HG02938 (cell line): ENCODE measurements around the gene ZIC2.

ENCODE experiments used
- ATAC-seq: cut with Tn5 transposase; IDR thresholded peaks from one replicate; pipeline ENCODE4 v1.9.1; 2021; ENCODE audit warnings: mild to moderate bottlenecking, moderate library complexity; ENCODE audit not compliant: unreplicated experiment

Gene ZIC2

GRCh38 chr13:99959540-99960230, 21.9 kb upstream of the ZIC2 start:
- no peak for ATAC-seq

- ATAC-seq = no peak
These were observed 20.8 kb upstream of the ZIC2 start for GRCh38 chr13:99960663-99961311.

GRCh38 chr13:99961636-99962035, 19.9 kb upstream of the ZIC2 start:
- ATAC-seq = no peak

GRCh38 chr13:99962242-99962641, 19.3 kb upstream of the ZIC2 start:
- no peak for ATAC-seq

- no peak for ATAC-seq
These were observed 17.7 kb upstream of the ZIC2 start for GRCh38 chr13:99963816-99964339.

- ATAC-seq = no peak
These were observed 16.1 kb upstream of the ZIC2 start for GRCh38 chr13:99965329-99966000.

GRCh38 chr13:99966064-99966805, 15.3 kb upstream of the ZIC2 start:
- ATAC-seq = no peak

GRCh38 chr13:99967498-99967868, 14.1 kb upstream of the ZIC2 start:
- no peak for ATAC-seq

GRCh38 chr13:99967869-99968520, 13.6 kb upstream of the ZIC2 start:
- ATAC-seq = no peak

GRCh38 chr13:99968521-99969452, 12.8 kb upstream of the ZIC2 start:
- ATAC-seq = no peak

- ATAC-seq = no peak
These were observed 12.1 kb upstream of the ZIC2 start for GRCh38 chr13:99969453-99969918.

GRCh38 chr13:99969919-99970650, 11.5 kb upstream of the ZIC2 start:
- no peak for ATAC-seq

GRCh38 chr13:99970651-99971575, 10.7 kb upstream of the ZIC2 start:
- no peak for ATAC-seq

- ATAC-seq = no peak
These were observed 9.9 kb upstream of the ZIC2 start, which contains the start of gene ZIC5 for GRCh38 chr13:99971576-99972189. Gene ZIC5, minus strand, starts transcription at chr13:99971767. Its CDS starts 164 bp downstream, at chr13:99971603.

- ATAC-seq = no peak
These were observed 9.3 kb upstream of the ZIC2 start for GRCh38 chr13:99972190-99972731.

- no peak for ATAC-seq
These were observed 8.3 kb upstream of the ZIC2 start for GRCh38 chr13:99973163-99973807.
